Epithelial cell of prostate (primary cell): ENCODE results near the gene NCOA7.

Source experiments
- DNase-seq: peaks from one replicate; pipeline ENCODE4 v3.0.0-alpha.2; 2011; ENCODE audit warnings: low read depth, low spot score
- H3K27ac ChIP-seq: fragments of 450-650 bp; 2 replicates; pipeline ENCODE4 v1.5.1; 2017; ENCODE audit warnings: mild to moderate bottlenecking

The NCOA7 gene

DNA sequence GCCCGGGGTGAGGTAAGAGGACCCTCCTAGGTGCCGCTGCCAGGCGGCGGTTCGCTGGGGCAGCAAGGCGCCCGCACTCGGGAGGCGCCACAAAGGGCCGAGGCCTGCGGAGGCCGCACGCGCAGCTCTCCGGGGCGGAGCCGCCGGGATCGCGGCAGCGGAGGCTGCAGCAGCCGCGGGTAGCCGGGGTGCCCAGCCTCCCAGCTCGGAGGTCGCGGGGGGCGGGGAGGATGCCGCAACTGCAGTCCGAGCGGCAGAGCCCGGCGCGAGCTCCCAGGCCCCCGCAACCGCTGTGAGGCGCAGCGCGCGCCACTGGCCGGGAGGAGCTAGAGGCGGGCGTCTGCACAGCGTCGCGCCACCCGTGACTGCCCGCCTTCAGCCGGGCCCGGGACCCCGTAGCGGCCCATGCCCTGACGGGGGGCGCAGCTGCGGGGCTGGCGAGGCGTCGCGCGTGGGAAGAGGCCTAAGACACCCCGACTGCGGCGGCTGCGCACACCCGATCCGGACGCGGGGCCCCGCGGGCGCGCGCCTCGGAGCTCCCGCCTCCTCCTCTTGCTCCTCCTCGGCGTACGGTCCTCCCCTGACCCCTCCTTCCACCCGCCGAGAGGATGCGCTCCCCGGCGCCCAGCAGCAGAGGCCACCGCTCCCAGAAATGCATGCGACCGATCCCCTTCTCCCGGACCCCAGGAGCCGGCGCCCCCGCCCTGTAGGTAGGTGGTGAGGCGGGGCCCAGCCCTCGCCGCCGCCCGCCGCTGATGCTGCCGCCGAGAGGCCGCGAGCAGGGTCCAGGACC lies at the start of gene NCOA7:
TSS of gene NCOA7 (plus strand) at position 603 of the 793 bp plus-strand sequence. CDS start 24,395 bp downstream, outside the sequence.
- H3K27ac ChIP-seq = peak within 1 kb of the TSS; percentile 66
- DNase-seq = no peak

DNA sequence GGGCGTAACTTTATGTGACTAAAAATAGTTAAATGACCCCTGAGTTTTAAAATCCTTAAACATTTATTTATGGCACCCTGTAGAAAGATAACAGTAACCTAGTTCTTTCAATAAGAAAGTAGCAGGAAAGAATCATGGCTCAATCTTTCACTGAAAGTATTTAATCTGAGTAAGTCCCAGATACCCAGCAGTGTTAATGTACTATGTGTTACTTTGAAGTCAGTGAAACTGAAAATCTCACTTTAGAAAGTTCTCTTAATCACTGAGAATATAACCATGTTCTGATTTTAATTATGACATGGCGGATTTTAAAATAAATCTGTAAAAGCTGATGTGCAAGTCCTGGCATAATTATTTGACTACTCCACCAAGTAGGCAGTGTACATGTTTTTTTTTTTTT lies 49.4 kb upstream of the NCOA7 start:
- DNase-seq = no peak
- no peak overlapping the region for H3K27ac ChIP-seq

GRCh38 chr6:125742024-125742423 lies 48.7 kb upstream of the NCOA7 start:
- no peak overlapping the region for H3K27ac ChIP-seq
- no peak for DNase-seq

DNA sequence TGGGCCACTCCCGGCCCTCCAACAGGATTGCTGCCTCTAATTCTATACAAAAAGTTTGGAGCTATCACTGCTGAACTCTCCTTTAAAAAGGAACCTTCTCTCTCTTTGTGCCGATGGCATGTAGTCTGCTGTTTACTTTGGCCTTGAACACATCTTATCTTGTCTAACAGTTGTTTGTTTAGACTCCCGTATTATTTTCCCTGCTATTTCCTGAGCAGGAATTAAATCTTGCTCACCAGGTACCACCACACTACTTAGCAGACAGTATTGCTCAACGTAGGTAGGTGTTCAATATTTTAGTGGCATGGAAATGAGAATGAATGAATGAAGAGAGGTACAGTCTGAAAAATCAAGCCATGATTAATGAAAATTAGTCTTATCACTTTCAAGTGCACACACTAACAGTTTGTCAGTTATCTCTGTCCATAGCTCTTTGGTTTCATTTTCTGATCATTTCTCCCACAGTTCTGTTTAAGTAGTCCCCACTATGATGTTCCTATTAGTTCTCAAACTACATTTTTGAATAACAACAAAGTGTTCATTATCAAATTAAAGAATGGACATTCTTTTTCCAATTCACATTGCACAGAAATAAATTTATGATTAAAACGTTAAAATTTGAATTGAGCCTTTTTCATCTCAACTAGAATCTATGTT lies 48.2 kb upstream of the NCOA7 start:
- no peak for DNase-seq
- no peak overlapping the region for H3K27ac ChIP-seq

GRCh38 chr6:125743604-125744003 lies 47.2 kb upstream of the NCOA7 start:
- no peak for DNase-seq
- no peak overlapping the region for H3K27ac ChIP-seq

GRCh38 chr6:125745281-125746018 lies 45.3 kb upstream of the NCOA7 start:
- no peak overlapping the region for H3K27ac ChIP-seq
- no peak for DNase-seq

DNA sequence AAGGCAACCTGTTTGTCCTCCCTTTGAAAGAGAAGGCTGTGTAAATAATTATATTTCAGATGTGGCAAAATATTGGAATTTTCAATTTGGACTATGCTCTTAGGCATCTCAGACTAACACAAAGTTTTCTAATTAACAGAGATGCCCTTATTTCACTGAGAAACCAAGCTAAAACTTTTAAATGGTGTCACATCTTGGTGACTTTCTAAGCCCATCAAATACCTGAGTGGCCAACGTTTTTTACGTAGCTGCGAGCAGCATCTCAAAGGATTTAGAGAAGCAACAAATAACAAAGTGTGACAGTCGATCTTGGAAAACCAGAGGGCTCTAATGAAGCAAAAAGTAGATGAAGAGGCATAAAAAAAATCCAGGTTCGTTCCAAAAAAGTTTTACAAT lies 44.7 kb upstream of the NCOA7 start:
- no peak overlapping the region for H3K27ac ChIP-seq
- no peak for DNase-seq

- DNase-seq = no peak
- no peak overlapping the region for H3K27ac ChIP-seq
These were observed 43.8 kb upstream of the NCOA7 start for GRCh38 chr6:125746731-125747588.

DNA sequence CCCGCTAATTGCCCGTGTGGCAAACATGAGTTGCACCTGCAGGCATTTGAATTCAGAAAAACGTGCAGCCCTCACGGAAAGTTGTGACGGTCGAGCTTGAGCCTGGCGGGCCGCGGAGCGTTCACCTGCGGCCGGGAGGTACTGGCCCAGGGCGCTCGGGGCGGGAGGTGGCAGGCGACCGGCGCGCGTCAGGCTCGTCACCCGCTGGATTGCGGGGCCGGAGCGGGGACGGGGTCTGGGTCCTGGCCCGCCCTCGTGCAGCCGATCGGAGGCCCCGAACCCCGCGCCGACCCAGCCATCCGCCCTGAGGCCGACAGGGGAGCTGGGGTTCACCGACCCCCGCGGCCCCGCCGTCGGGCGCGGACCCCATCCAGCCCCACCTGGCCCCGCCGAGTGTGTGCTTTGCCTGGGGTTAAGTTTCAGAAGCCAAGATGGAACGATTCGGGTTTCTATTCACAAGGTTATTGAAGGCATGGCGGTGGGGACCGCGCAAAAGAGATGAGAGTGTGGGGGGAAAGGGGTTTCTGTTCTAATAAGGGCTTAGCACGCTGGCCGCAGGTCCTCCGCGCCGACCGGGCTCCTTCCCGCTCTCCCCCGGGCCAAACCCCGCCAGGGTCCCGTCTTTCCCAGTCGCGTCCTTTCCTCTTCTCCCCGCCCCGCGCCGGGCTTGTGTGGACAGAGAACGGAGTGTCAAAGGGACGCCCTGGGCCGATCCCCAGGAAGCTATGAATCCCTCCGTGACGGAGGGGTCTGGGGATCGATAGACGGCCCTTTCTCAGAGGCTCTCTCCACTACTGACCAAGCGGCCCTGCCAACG lies 43.0 kb upstream of the NCOA7 start:
- H3K27ac ChIP-seq = no peak overlapping the region
- no peak for DNase-seq

GRCh38 chr6:125748406-125749172 lies 42.2 kb upstream of the NCOA7 start:
- H3K27ac ChIP-seq = no peak overlapping the region
- DNase-seq = no peak

GRCh38 chr6:125749173-125749864 lies 41.4 kb upstream of the NCOA7 start, which contains the start of gene HEY2:
Gene HEY2 (plus strand): TSS chr6:125749632. CDS start chr6:125749777, 145 bp downstream.
- H3K27ac ChIP-seq = no peak within 1 kb of the TSS
- peak; percentile 31 for DNase-seq

- no peak for DNase-seq
- no peak overlapping the region for H3K27ac ChIP-seq
These were observed 40.7 kb upstream of the NCOA7 start for GRCh38 chr6:125749865-125750691.

- DNase-seq = no peak
These were observed 39.9 kb upstream of the NCOA7 start for GRCh38 chr6:125750692-125751333.

DNA sequence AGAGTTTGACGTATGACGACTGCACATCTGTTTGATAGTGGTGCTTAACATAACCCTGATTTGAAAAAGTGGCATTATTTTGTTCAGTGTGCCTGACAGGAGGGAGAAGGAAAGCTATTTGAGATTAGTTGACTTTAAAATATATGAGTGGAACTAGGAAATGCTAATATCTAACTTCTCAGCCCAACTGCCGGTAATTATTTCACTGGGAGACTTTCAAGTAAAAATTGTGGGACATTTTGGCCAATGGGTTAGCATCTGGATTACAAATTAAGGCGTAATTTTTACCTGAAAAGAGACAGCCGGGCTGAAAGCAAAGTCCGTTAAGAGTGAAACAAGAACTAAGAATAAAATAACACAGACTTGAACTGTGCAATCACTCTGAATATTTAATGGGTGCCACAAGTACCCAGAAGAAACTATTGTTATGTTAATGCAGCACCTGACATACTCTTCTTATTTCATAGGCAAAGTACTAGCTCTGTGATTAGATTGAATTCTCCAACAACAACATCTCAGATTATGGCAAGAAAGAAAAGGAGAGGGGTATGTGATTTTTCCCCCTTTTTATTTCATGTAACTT lies 39.3 kb upstream of the NCOA7 start:
- H3K27ac ChIP-seq = no peak overlapping the region
- DNase-seq = no peak

More at GRCh38 chr6:125750692-125751333, 39.9 kb upstream of the NCOA7 start:
- H3K27ac ChIP-seq = no peak overlapping the region

DNA sequence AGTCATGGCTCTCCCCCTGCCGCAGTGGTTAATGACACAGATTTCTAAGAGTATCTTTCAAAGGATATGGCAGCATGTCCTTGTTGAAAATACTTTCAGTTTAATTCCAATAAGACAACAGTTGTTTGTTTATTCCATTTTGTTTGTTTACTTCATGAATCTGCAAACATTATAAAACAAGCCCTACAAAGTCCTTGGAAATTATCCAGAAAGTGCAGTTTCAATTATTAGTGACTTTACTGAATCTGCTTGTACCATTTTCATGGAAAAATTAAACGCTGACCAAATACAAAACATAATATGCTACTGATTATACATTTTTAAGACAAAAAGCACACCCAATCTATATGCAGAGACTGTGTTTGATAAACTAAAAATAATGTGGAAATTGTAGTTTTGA lies 38.0 kb upstream of the NCOA7 start:
- H3K27ac ChIP-seq = no peak overlapping the region
- DNase-seq = no peak

GRCh38 chr6:125753218-125753936 lies 37.4 kb upstream of the NCOA7 start:
- DNase-seq = no peak
- no peak overlapping the region for H3K27ac ChIP-seq
